Memory B cell (primary cell): ENCODE data around the gene MRTO4.
"Not testable (repeated sequence)": the region's sequence is repeated elsewhere in the genome, so short reads cannot be mapped to it uniquely, and the experiment has no call there.

Source experiments
- ATAC-seq: fragments of 150-1000 bp; cut with Tn5 transposase; 2 replicates; pipeline ENCODE4 v1.10.0; 2021; ENCODE audit warnings: low read depth, mild to moderate bottlenecking, moderate library complexity
- DNase-seq, 2 donors: peaks; one replicate each; pipeline ENCODE4 v3.0.0; 2022; ENCODE audit warnings: low spot score in 2 of 2
- H3K27ac Mint-ChIP-seq: one replicate; pipeline ENCODE4 v1.8.0; 2022; ENCODE audit warnings: mild to moderate bottlenecking, moderate library complexity, mixed read lengths
- H3K27me3 Mint-ChIP-seq: one replicate; pipeline ENCODE4 v1.8.0; 2022; ENCODE audit warnings: mixed read lengths
- H3K36me3 Mint-ChIP-seq: one replicate; pipeline ENCODE4 v1.8.0; 2022; ENCODE audit warnings: mild to moderate bottlenecking, mixed read lengths
- H3K4me1 Mint-ChIP-seq: one replicate; pipeline ENCODE4 v1.8.0; 2022; ENCODE audit warnings: mixed read lengths
- H3K4me3 Mint-ChIP-seq: one replicate; pipeline ENCODE4 v1.8.0; 2022; ENCODE audit warnings: mild to moderate bottlenecking, moderate library complexity, mixed read lengths
- H3K9me3 Mint-ChIP-seq: one replicate; pipeline ENCODE4 v1.8.0; 2022; ENCODE audit warnings: mixed read lengths

MRTO4 gene

GRCh38 chr1:19213580-19213979, 38.0 kb upstream of the MRTO4 start:
- ATAC-seq (no peak), DNase-seq (no peak)
- Mint-ChIP-seq H3K27ac (peak overlapping the region; percentile 9), H3K27me3 (no peaks in the 10 kb centered on the region), H3K9me3 (no peaks in the 10 kb centered on the region), H3K4me1 (peaks cover 23% of the 10 kb centered on the region), H3K36me3 (peaks cover 15% of the 10 kb centered on the region), H3K4me3 (no peak overlapping the region)

- peaks cover 31% of the 10 kb centered on the region for H3K36me3 Mint-ChIP-seq
- H3K27ac Mint-ChIP-seq = not testable (repeated sequence)
Measured at GRCh38 chr1:19216585-19216984, 35.0 kb upstream of the MRTO4 start.

DNA sequence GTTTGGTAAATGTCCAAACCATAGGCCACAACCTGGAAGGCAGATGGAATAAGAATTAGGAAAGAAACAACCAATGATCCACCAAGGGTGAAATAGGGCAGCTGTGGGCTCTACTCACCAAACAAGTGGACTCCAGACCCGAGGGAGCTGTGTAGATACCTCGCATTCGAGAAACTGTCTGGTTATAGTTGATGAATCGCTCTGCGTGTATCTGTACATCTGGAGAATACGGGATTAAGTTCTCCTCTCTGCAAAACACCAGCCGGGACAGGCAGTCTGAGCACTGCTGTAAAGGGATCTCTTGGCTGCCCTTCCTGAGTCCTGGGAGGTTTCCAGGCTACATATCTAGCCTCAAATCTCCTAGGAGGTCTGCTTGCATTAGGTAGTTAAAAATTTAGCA, 32.2 kb upstream of the MRTO4 start:
- H3K4me3 Mint-ChIP-seq = no peak overlapping the region
- H3K4me1 Mint-ChIP-seq = peaks cover 5% of the 10 kb centered on the region
- H3K27ac Mint-ChIP-seq = peak overlapping the region; percentile 37
- ATAC-seq (no peak), DNase-seq (no peak)
- no peaks in the 10 kb centered on the region for H3K9me3 Mint-ChIP-seq
- no peaks in the 10 kb centered on the region for H3K27me3 Mint-ChIP-seq
- peaks cover 37% of the 10 kb centered on the region for H3K36me3 Mint-ChIP-seq

More at GRCh38 chr1:19216585-19216984, 35.0 kb upstream of the MRTO4 start:
- peaks cover 13% of the 10 kb centered on the region for H3K4me1 Mint-ChIP-seq
- DNase-seq, H3K27me3 Mint-ChIP-seq, H3K9me3 Mint-ChIP-seq, ATAC-seq, H3K4me3 Mint-ChIP-seq: not testable (repeated sequence)

- no peaks in the 10 kb centered on the region for H3K9me3 Mint-ChIP-seq
- DNase-seq (no peak), ATAC-seq (peak; percentile 60)
- H3K27ac Mint-ChIP-seq = peak overlapping the region; percentile 37
- no peaks in the 10 kb centered on the region for H3K27me3 Mint-ChIP-seq
- peaks cover 39% of the 10 kb centered on the region for H3K36me3 Mint-ChIP-seq
- peaks cover 8% of the 10 kb centered on the region for H3K4me1 Mint-ChIP-seq
- no peak overlapping the region for H3K4me3 Mint-ChIP-seq
Measured at GRCh38 chr1:19220080-19220846, 31.3 kb upstream of the MRTO4 start.

GRCh38 chr1:19220991-19221390, 30.6 kb upstream of the MRTO4 start:
- H3K9me3 Mint-ChIP-seq = no peaks in the 10 kb centered on the region
- peaks cover 40% of the 10 kb centered on the region for H3K36me3 Mint-ChIP-seq
- no peak overlapping the region for H3K27ac Mint-ChIP-seq
- no peak for ATAC-seq
- no peak for DNase-seq
- no peak overlapping the region for H3K4me3 Mint-ChIP-seq
- no peaks in the 10 kb centered on the region for H3K27me3 Mint-ChIP-seq
- H3K4me1 Mint-ChIP-seq = peaks cover 8% of the 10 kb centered on the region

GRCh38 chr1:19222573-19222972, 29.0 kb upstream of the MRTO4 start:
- H3K4me1 Mint-ChIP-seq = peaks cover 8% of the 10 kb centered on the region
- H3K9me3 Mint-ChIP-seq = no peaks in the 10 kb centered on the region
- no peaks in the 10 kb centered on the region for H3K27me3 Mint-ChIP-seq
- no peak overlapping the region for H3K4me3 Mint-ChIP-seq
- DNase-seq (no peak), ATAC-seq (no peak)
- peaks cover 44% of the 10 kb centered on the region for H3K36me3 Mint-ChIP-seq
- H3K27ac Mint-ChIP-seq = no peak overlapping the region

GRCh38 chr1:19222979-19223824, 28.4 kb upstream of the MRTO4 start:
- H3K27me3 Mint-ChIP-seq = no peaks in the 10 kb centered on the region
- ATAC-seq = no peak
- H3K9me3 Mint-ChIP-seq = no peaks in the 10 kb centered on the region
- no peak for DNase-seq
- H3K4me1 Mint-ChIP-seq = peaks cover 8% of the 10 kb centered on the region
- no peak overlapping the region for H3K4me3 Mint-ChIP-seq
- no peak overlapping the region for H3K27ac Mint-ChIP-seq
- peaks cover 38% of the 10 kb centered on the region for H3K36me3 Mint-ChIP-seq

DNA sequence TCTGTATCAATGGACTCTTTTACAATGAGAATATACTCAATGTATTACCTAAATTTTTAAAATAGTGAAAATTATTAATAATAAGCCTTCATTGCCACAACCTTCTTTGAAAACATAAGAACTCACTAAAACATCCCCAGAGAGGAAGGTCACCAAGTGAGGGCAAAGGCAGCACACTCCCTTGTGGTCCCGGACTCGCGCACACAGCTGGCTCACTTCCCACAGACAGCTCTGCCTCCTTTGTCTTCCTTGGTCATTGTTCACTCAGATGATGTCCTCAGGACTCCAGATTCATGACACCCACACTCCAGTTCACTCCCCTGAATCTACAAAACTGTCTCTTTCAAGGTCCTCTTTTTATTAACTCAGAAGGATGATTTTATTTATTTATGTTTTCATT, 22.4 kb upstream of the MRTO4 start:
- no peak for ATAC-seq
- no peak overlapping the region for H3K27ac Mint-ChIP-seq
- H3K9me3 Mint-ChIP-seq = no peaks in the 10 kb centered on the region
- peaks cover 3% of the 10 kb centered on the region for H3K4me1 Mint-ChIP-seq
- no peak overlapping the region for H3K4me3 Mint-ChIP-seq
- H3K36me3 Mint-ChIP-seq = peaks cover 38% of the 10 kb centered on the region
- DNase-seq = no peak
- no peaks in the 10 kb centered on the region for H3K27me3 Mint-ChIP-seq

- Mint-ChIP-seq H3K36me3 (peaks cover 31% of the 10 kb centered on the region), H3K4me1 (no peaks in the 10 kb centered on the region), H3K27me3 (no peaks in the 10 kb centered on the region), H3K27ac (no peak overlapping the region), H3K4me3 (no peak overlapping the region), H3K9me3 (no peaks in the 10 kb centered on the region)
- DNase-seq (no peak), ATAC-seq (no peak)
Measured at GRCh38 chr1:19229828-19230325, 21.7 kb upstream of the MRTO4 start.

- not testable (repeated sequence) for H3K9me3 Mint-ChIP-seq, DNase-seq, H3K4me1 Mint-ChIP-seq, ATAC-seq, H3K4me3 Mint-ChIP-seq, H3K27me3 Mint-ChIP-seq, H3K27ac Mint-ChIP-seq
- peaks cover 26% of the 10 kb centered on the region for H3K36me3 Mint-ChIP-seq
Measured at GRCh38 chr1:19231736-19232523, 19.7 kb upstream of the MRTO4 start.

- no peaks in the 10 kb centered on the region for H3K9me3 Mint-ChIP-seq
- DNase-seq (no peak), ATAC-seq (no peak)
- H3K4me3 Mint-ChIP-seq = no peak overlapping the region
- no peaks in the 10 kb centered on the region for H3K4me1 Mint-ChIP-seq
- no peak overlapping the region for H3K27ac Mint-ChIP-seq
- peaks cover 28% of the 10 kb centered on the region for H3K36me3 Mint-ChIP-seq
- H3K27me3 Mint-ChIP-seq = no peaks in the 10 kb centered on the region
Measured at GRCh38 chr1:19232524-19232846, 19.1 kb upstream of the MRTO4 start.

DNA sequence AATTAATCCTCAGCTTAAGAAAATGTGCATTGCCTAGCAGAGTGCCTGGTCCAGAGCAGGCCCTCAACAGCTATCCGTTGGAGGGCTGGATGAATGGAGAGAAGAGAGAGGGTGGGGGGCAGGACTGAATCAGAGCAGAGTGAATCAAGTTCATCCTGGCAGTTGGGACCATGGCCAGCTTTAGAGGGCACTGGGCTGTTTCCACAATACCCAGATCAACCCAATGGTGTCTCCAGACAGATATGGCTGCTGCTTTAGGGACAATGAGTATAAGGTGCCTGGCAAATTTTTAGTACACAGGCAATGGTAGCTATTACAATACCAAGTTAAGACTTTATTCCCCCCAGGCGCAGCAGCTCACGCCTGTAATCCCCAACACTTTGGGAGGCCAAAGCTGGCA, 17.4 kb upstream of the MRTO4 start:
- H3K27ac Mint-ChIP-seq = no peak overlapping the region
- H3K36me3 Mint-ChIP-seq = peaks cover 37% of the 10 kb centered on the region
- no peaks in the 10 kb centered on the region for H3K4me1 Mint-ChIP-seq
- no peaks in the 10 kb centered on the region for H3K9me3 Mint-ChIP-seq
- ATAC-seq = no peak
- H3K27me3 Mint-ChIP-seq = no peaks in the 10 kb centered on the region
- no peak for DNase-seq
- no peak overlapping the region for H3K4me3 Mint-ChIP-seq

- H3K9me3 Mint-ChIP-seq = no peaks in the 10 kb centered on the region
- ATAC-seq (no peak), DNase-seq (no peak)
- peaks cover 2% of the 10 kb centered on the region for H3K4me1 Mint-ChIP-seq
- H3K27me3 Mint-ChIP-seq = no peaks in the 10 kb centered on the region
- H3K4me3 Mint-ChIP-seq = no peak overlapping the region
- peaks cover 42% of the 10 kb centered on the region for H3K36me3 Mint-ChIP-seq
- no peak overlapping the region for H3K27ac Mint-ChIP-seq
Measured at GRCh38 chr1:19239876-19240275, 11.7 kb upstream of the MRTO4 start.
